Fibroblast of lung (primary cell): ENCODE data around the gene ZFP36L1. TPM values are rescaled to one million over a fixed set of nuclear protein-coding genes. Genes with fewer than 3 reads are reported as not detected.

ENCODE experiments used
- DNase-seq, 2 donors: peaks; one replicate each; pipeline versions ENCODE4 v3.0.0 to v3.0.0-alpha.2; 2010; ENCODE audit warnings: low read depth in 2 of 2
- H2AFZ ChIP-seq: 2 replicates; pipeline ENCODE4 v1.5.1; 2012; ENCODE audit warnings: low read length, control low read depth, inconsistent platforms
- H3K27ac ChIP-seq: 2 replicates; pipeline ENCODE4 v1.5.1; 2011; ENCODE audit warnings: low read length, control low read depth; ENCODE audit not compliant: insufficient read depth
- H3K27me3 ChIP-seq: 2 replicates; pipeline ENCODE4 v1.5.1; 2011; ENCODE audit warnings: mild to moderate bottlenecking, low read length; ENCODE audit not compliant: control insufficient read depth, insufficient read depth
- H3K36me3 ChIP-seq: 2 replicates; pipeline ENCODE4 v1.5.1; 2011; ENCODE audit warnings: low read length; ENCODE audit not compliant: control insufficient read depth, insufficient read depth
- H3K4me1 ChIP-seq: 2 replicates; pipeline ENCODE4 v1.5.1; 2011; ENCODE audit warnings: low read length; ENCODE audit not compliant: control insufficient read depth, insufficient read depth; ENCODE audit errors: extremely low read depth
- H3K4me2 ChIP-seq: 2 replicates; pipeline ENCODE4 v1.5.1; 2011; ENCODE audit warnings: low read length, control low read depth; ENCODE audit not compliant: insufficient read depth; ENCODE audit errors: extremely low read depth
- H3K4me3 ChIP-seq, 4 experiments: fragments of 200-600 bp in 1 of 4; sonication (generic) in 1 of 4; replicated peaks in 1 of 4; 2 replicates each; pipeline ENCODE4 v1.5.1; 2011 to 2016; ENCODE audit warnings: low read length in 4 of 4, low read depth in 3 of 4, mild to moderate bottlenecking in 3 of 4, control low read depth in 2 of 4, inconsistent platforms in 1 of 4, mixed read lengths in 1 of 4; ENCODE audit not compliant: insufficient read depth in 1 of 4; ENCODE audit errors: control extremely low read depth in 1 of 4
- H3K79me2 ChIP-seq: 2 replicates; pipeline ENCODE4 v1.5.1; 2012; ENCODE audit warnings: mild to moderate bottlenecking, low read length, inconsistent platforms; ENCODE audit not compliant: control insufficient read depth, insufficient read depth
- H3K9ac ChIP-seq: 2 replicates; pipeline ENCODE4 v1.5.1; 2011; ENCODE audit warnings: mild to moderate bottlenecking, low read length, control low read depth; ENCODE audit not compliant: insufficient read depth
- H3K9me3 ChIP-seq: 2 replicates; pipeline ENCODE4 v1.5.1; 2012; ENCODE audit warnings: low read depth, low read length; ENCODE audit not compliant: control insufficient read depth, insufficient read depth
- H4K20me1 ChIP-seq: 2 replicates; pipeline ENCODE4 v1.5.1; 2011; ENCODE audit warnings: low read length; ENCODE audit not compliant: control insufficient read depth, insufficient read depth; ENCODE audit errors: extremely low read depth
- CTCF ChIP-seq, 2 donors: IDR thresholded peaks in 1 of 2; conservative IDR thresholded peaks in 1 of 2; 1 replicate in 1 of 2; 2 replicates in 1 of 2; pipeline ENCODE4 v1.5.1; 2011 to 2012; ENCODE audit warnings: low read length in 2 of 2, control low read depth in 1 of 2, inconsistent platforms in 1 of 2, low read depth in 1 of 2, mild to moderate bottlenecking in 1 of 2
- EZH2 ChIP-seq: IDR thresholded peaks from 2 replicates; pipeline ENCODE4 v1.5.1; 2012; ENCODE audit warnings: low read length, control low read depth, mild to moderate bottlenecking; ENCODE audit errors: missing control alignments
- polyA plus RNA-seq, 2 donors: library from polyadenylated mRNA; depleted of rRNA in 1 of 2; stranded (reverse) in 1 of 2; unstranded in 1 of 2; fragments of >200 nt; gene quantifications; 2 replicates each; pipeline ENCODE4 v1.2.1, GENCODE V29; 2011 to 2012; ENCODE audit warnings: missing spikeins in 1 of 2
- total RNA-seq: library from RNA; depleted of rRNA; stranded (reverse); fragments of >200 nt; gene quantifications from 2 replicates; pipeline ENCODE4 v1.2.1, GENCODE V29; 2014

Gene ZFP36L1
- total and polyA plus RNA-seq, 2 donors (not counting 1 experiment from before 2014, with no cell fraction given): 22.0 to 41.7 TPM

- no peaks in the 10 kb centered on the region for H3K27me3 ChIP-seq
- TF ChIP-seq CTCF (conservative IDR thresholded peaks at IDR 0.05 in 1 of 2, IDR thresholded peaks at IDR 0.05 in 1 of 2; ENCODE audit: low read depth in 1 of 2, low read length in 2 of 2) (no peak), EZH2 (no peak)
- no peak overlapping the region for H3K9ac ChIP-seq
- H3K4me1 ChIP-seq: peaks cover 5% of the 10 kb centered on the region
- no peaks in the 10 kb centered on the region for H3K79me2 ChIP-seq
- H4K20me1 ChIP-seq: no peaks in the 10 kb centered on the region
- H3K4me2 ChIP-seq: no peak overlapping the region
- no peaks in the 10 kb centered on the region for H3K36me3 ChIP-seq
- H3K4me3 ChIP-seq: no peak overlapping the region
- H2AFZ ChIP-seq: no peak overlapping the region
- no peak overlapping the region for H3K27ac ChIP-seq
- no peak for DNase-seq
- H3K9me3 ChIP-seq: no peaks in the 10 kb centered on the region
Measured at GRCh38 chr14:68759017-68759560, 33.8 kb downstream of the ZFP36L1 start.

DNA sequence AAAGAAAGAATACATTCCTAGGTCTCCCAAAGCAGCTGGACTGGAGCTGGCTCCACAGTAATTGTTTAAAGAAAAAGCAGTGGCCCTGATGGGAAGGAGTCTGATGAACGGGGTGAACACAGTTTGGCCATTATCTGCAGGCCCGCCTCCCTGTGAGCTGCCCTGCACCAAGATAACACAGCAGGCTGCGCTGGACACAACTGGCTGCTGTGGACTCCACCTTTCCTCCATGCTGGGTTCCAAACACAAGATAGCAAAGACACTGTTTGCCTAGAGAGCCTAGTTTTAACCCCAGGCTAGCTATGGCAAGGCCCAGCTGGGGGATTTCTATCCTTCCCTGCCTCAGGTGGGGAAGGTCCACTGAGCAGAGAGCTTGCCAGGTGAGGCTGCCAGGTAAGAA, 34.6 kb downstream of the ZFP36L1 start:
- Histone ChIP-seq H4K20me1 (no peaks in the 10 kb centered on the region), H3K9me3 (no peaks in the 10 kb centered on the region), H3K9ac (no peak overlapping the region), H3K4me2 (no peak overlapping the region), H2AFZ (no peak overlapping the region), H3K79me2 (no peaks in the 10 kb centered on the region), H3K4me3 (no peak overlapping the region), H3K36me3 (no peaks in the 10 kb centered on the region), H3K4me1 (peaks cover 5% of the 10 kb centered on the region), H3K27ac (no peak overlapping the region), H3K27me3 (no peaks in the 10 kb centered on the region)
- DNase-seq: no peak
- TF ChIP-seq CTCF (conservative IDR thresholded peaks at IDR 0.05 in 1 of 2, IDR thresholded peaks at IDR 0.05 in 1 of 2; ENCODE audit: low read depth in 1 of 2, low read length in 2 of 2) (no peak), EZH2 (no peak)

DNA sequence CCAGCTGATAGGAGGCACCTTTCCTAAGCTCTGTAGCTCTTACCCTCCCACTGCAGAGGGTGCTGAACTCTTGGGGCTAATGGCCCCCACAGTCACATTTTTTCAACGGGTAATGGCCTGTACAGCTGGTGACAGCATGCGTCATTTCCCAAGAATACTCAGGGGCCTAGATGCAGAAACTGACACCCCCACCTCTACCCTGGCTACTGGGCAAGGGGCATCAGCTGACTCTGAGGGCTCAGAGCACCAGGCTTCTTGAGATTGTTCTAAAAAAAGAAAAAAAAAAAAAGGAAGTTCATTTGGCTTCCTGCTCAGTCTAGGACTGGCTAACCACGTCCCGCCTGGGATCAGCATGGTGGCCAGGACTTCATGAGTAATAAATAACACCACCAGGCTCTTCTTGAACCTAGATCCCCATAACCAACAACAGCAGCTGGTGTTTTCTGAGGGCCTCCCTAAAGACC, 35.2 kb downstream of the ZFP36L1 start:
- Histone ChIP-seq H2AFZ (no peak overlapping the region), H4K20me1 (no peaks in the 10 kb centered on the region), H3K4me3 (no peak overlapping the region), H3K4me2 (no peak overlapping the region), H3K9me3 (no peaks in the 10 kb centered on the region), H3K36me3 (no peaks in the 10 kb centered on the region), H3K9ac (no peak overlapping the region), H3K27ac (no peak overlapping the region), H3K79me2 (no peaks in the 10 kb centered on the region), H3K4me1 (peaks cover 3% of the 10 kb centered on the region), H3K27me3 (no peaks in the 10 kb centered on the region)
- TF ChIP-seq EZH2 (no peak), CTCF (conservative IDR thresholded peaks at IDR 0.05 in 1 of 2, IDR thresholded peaks at IDR 0.05 in 1 of 2; ENCODE audit: low read depth in 1 of 2, low read length in 2 of 2) (no peak)
- peak in 1 of 2 donors; percentile 33 for DNase-seq
